GM13976 (cell line): ENCODE measurements around the gene OR52E2.
"Not testable (repeated sequence)": the region's sequence is repeated elsewhere in the genome, so short reads cannot be mapped to it uniquely, and the experiment has no call there.

Experiments
- DNase-seq: peaks from one replicate; pipeline ENCODE4 v3.0.0; 2012; ENCODE audit warnings: low spot score
- CTCF ChIP-seq: IDR thresholded peaks from 2 replicates; pipeline ENCODE4 v1.5.1; 2012; ENCODE audit warnings: borderline replicate concordance, mild to moderate bottlenecking; ENCODE audit not compliant: insufficient read depth; ENCODE audit errors: extremely low read depth, missing control alignments, control extremely low read depth
- in situ Hi-C: fragments of 300-500 bp; cut with MboI; formaldehyde crosslinking; loops from one replicate; pipeline ENCODE4 v1.12.0; 2022; ENCODE audit warnings: low sequenced_read_pairs, mixed read lengths, inconsistent platforms; ENCODE audit not compliant: unreplicated experiment

The OR52E2 gene

GRCh38 chr11:5090668-5091067 lies 31.2 kb upstream of the OR52E2 start:
- DNase-seq = no peak
- TF ChIP-seq CTCF = no peak
- in situ Hi-C loops = no loop called here

- TF ChIP-seq CTCF = no peak
- in situ Hi-C loops = no loop called here
- DNase-seq = no peak
These were observed 29.1 kb upstream of the OR52E2 start for GRCh38 chr11:5088556-5088955.

GRCh38 chr11:5083602-5084001 lies 24.2 kb upstream of the OR52E2 start:
- TF ChIP-seq CTCF = no peak
- in situ Hi-C loops = no loop called here
- DNase-seq = no peak

GRCh38 chr11:5081405-5081804 lies 22.0 kb upstream of the OR52E2 start:
- TF ChIP-seq CTCF = no peak
- DNase-seq = no peak
- in situ Hi-C loops = no loop called here

GRCh38 chr11:5071799-5072198 lies 12.4 kb upstream of the OR52E2 start:
- TF ChIP-seq CTCF = no peak
- in situ Hi-C loops = no loop called here
- DNase-seq = no peak

- no peak for TF ChIP-seq CTCF
- in situ Hi-C loops = no loop called here
- DNase-seq = no peak
These were observed 9.8 kb upstream of the OR52E2 start, which contains the start of gene OR52E1 for GRCh38 chr11:5069272-5069671. Gene OR52E1, plus strand, starts transcription at chr11:5069572.

GRCh38 chr11:5065027-5065426 lies 5.6 kb upstream of the OR52E2 start:
- no peak for TF ChIP-seq CTCF
- in situ Hi-C loops = no loop called here
- no peak for DNase-seq

- DNase-seq, in situ Hi-C loops: not testable (repeated sequence)
These were observed 748 bp downstream of the OR52E2 start for GRCh38 chr11:5058679-5059078.
